Stimulated activated CD4-positive, alpha-beta T cell treated with anti-CD3 and anti-CD28 coated beads, Interleukin-4, amount 100 ng/mL, for 4 hours (primary cell): ENCODE results near the gene ZRANB1.
"Not testable (repeated sequence)": the region's sequence is repeated elsewhere in the genome, so short reads cannot be mapped to it uniquely, and the experiment has no call there.

Source experiments
- DNase-seq, 2 experiments: peaks; one replicate each; pipeline ENCODE4 v3.0.0-alpha.2; 2020

ZRANB1 gene

GRCh38 chr10:124967255-124967654 lies 25.3 kb downstream of the ZRANB1 start:
- no peak for DNase-seq

DNA sequence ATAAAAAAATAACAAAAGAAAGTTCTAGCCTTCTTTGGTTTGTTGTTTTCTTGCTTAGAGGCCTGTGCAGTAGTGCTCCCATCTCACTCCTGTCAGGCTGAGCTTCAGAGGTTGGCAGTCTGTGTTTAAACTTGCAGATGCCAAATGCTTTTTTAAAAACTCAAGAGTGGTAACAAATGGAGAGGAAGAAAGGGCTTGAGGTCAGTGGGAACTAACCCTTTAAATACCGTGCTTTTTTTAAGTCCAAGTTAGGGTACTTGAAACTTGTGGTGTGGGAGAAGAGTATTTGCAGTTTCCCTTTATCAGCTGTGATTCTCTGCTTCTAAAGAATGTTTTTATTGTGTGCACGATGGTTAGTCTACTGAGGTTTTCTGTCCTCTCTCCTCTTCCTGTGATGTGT lies 29.4 kb downstream of the ZRANB1 start:
- no peak for DNase-seq

DNA sequence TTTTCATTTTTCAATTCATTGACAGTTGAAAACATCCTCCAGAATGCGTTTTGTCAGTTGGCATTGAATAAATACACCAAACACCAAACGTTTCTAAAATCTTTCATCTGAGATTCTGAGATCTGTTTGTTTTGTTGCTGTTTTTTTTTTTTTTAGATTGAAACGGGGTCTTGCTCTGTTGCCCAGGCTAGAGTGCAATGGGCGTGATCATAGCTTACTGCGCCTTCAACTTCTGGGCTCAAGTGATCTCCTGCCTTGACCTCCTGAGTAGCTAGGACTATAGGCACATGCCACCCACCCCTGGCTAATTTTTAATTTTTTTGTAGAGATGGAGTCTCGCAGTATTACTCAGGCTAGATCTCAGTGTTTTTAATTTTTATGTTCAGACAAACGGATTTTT lies 30.7 kb downstream of the ZRANB1 start:
- DNase-seq = no peak

GRCh38 chr10:124974131-124974530 lies 32.2 kb downstream of the ZRANB1 start:
- no peak for DNase-seq

- DNase-seq = no peak
Measured at GRCh38 chr10:124975977-124976514, 34.1 kb downstream of the ZRANB1 start.

- DNase-seq = no peak
Measured at GRCh38 chr10:124977161-124977560, 35.2 kb downstream of the ZRANB1 start.

DNA sequence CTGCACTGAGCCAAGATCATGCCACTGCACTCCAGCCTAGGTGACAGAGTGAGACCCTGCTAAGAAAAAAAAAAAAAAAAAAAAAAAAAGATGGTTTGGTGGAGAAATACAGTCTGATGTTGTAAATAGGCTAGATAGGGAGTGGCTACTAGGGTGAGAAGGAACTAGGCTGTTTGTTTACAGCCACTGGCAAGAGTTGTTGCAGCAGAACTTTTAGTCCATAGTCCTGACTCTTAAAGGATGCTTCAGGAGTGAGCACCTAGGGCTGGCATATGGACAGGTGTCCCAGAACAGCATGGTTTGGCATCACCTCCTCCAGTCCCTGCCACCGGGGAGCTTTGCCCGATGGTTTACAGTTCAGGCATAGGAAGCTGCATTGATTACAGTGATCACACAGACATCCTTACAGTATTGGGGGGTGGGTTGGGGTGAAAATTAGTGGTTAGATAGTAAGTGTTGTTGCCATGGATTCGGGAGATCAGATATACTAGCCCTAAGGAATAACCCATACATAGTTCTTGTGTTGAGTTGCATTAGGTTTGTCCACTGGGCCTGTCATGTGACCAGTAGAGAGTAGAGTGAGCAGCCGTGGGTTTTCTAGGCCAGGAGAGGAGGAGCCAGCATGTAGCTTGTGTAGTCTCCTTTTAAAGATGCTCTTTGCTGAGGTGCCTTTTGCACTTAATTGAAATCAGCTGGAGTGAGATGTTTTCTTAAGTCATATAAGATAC lies 35.9 kb downstream of the ZRANB1 start:
- DNase-seq = no peak

GRCh38 chr10:124978376-124978725 lies 36.4 kb downstream of the ZRANB1 start:
- DNase-seq = no peak

DNA sequence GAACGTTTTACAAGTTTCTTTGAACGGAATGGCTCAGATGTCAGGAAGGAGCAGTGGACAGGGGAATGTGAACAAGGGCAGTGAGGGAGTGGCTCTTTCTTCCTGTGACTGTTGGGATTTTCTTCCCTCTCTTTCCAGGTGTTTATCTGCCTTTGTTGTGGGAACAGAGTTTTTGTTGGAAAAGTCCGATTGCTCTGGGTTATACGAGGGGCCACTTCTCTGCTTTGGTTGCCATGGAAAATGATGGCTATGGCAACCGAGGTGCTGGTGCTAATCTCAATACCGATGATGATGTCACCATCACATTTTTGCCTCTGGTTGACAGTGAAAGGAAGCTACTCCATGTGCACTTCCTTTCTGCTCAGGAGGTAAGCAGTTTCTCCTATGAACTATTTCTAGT lies 41.4 kb downstream of the ZRANB1 start:
- DNase-seq = no peak

- DNase-seq = no peak
Measured at GRCh38 chr10:124984376-124984775, 42.5 kb downstream of the ZRANB1 start.

- DNase-seq = no peak
Measured at GRCh38 chr10:124985162-124985561, 43.2 kb downstream of the ZRANB1 start.

DNA sequence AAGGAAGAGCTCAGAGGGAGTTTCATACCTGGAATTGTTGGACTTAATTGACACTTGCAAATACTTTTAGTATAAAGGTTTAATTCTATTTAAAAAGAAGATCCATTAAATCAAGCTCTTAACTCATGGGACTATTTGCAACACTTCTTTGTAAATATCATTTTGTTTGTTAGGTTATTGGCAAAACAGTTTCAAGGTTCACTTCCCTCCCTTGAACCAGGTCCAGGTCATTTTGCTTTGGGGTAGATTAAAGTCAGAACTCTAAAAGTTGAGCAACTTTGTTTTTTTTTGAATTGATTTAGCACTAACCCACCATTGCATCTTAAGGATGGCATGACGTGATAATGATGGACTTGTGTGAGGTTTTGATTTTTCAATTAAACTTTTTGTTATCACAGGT lies 45.9 kb downstream of the ZRANB1 start:
- DNase-seq = no peak

- DNase-seq = not testable (repeated sequence)
Measured at GRCh38 chr10:124988753-124989152, 46.8 kb downstream of the ZRANB1 start.

DNA sequence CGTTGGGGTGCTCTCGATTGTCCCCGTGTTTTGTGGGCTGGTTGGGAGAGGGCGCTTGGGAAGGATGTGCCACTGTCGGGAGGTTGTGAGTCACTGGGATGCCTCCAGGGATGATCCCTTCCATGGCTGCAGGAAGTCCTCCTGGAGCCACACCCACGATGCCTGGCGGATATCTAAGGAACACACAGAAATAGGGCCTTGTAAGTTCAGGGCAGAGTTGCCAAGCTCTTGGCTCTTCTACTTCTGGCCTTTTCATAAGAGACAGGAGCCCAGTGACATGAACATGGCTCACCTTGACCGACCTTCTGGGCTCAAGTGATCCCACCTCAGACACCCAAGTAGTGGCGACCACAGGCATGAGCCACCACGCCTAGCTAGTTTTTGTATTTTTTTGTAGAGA lies 47.6 kb downstream of the ZRANB1 start:
- DNase-seq = no peak

DNA sequence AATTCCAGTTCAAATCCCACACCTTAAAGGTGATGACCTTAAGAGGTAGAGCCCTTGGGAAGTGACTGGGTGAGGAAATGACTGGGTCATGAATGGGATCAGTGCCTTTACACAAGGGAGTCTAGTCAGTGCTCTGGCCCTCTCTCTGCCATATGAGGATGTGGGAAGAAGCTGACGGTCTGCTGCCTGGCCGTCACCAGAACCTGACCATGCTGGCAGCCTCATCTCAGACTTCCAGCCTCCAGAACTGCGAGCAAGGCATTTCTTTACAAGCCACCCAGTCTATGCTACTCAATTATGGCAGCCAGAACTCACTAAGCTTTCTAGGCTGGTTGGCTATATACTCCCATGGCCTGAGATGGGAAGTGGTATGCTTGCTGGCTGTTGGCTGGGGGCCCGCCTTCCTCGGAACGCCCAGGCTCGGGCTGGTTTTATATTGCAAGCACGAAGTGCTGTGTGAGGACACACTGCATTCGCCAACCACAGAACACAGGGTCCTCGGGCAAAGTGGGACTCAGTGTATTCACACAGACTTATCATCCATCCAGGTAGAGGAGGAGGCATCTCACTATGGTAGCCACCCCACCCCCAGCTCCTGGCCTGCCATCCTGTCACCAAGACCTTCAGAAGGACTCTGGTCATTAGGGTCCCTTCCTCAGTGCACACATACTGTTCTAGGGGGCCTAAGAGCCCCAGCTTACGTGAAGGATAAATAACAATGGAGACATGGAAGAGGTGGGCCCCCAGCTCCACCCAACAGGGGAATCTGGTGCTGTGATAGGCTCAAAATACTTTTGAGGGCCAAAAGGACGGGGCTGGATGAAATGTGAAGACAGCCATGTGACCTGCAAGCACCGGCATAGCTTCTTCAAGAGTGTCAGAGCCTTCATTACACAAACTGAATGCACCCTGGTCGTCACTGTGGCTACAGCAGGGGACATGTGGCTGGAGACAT lies 49.0 kb downstream of the ZRANB1 start:
- no peak for DNase-seq

DNA sequence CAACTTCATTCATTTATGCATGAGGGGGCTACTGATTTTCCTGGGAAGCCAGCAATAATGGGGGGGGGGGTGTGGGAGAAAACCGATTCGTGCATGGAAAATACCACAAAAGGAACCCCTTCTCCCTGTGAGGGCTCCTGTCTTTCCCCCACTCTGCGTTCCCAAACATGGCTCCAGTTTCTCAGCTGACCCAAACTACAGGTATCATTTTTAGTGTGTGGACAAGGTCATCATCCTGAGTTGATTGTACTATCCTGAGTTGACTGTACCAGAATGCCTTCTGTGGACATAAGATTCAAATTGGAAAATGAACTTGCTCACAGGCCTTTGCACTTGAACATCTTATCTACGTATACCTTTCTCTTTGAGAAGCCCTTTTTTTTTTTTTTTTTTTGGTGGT lies 49.9 kb downstream of the ZRANB1 start:
- no peak for DNase-seq

DNA sequence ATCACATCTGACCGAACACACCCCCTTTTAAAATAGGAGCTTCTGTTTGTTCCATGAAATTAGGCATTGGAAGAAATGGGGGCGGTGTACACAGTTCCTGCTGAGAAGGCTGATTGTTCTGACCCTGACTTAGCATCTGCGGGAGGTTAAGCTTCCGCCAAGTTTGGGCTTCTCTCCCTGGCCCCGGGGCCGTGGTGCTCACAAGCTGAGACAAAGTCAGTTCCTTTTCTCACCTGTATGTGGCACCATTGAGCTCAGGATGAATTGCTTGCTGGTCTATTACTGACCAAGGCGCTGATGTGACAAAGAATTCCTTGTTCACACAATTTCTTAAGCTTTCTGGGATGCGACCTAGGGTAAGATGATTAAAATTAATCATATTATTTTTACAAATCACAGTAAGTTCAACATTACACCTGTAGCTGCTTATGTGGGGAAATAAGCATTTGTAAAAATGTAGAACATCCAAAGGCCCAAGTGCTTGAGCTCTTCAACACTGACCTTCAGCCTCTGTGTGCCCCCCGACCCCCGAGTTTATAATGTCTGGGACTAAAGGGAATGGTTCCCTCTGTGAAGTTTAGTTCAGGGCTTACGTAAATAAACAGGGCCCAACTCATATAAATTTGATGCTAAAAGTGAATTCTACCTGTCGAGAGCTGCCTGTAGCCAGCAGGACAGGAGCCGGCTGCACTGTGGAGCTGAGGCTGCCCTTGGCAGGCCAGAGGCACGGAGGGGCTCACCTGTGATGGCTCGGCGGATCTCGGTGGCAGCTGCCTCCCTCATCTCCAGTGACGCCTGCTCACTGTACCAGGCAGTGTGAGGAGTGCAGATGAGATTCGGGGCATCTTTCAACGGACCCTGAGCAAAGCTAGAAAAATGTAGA lies 50.8 kb downstream of the ZRANB1 start:
- DNase-seq = no peak

DNA sequence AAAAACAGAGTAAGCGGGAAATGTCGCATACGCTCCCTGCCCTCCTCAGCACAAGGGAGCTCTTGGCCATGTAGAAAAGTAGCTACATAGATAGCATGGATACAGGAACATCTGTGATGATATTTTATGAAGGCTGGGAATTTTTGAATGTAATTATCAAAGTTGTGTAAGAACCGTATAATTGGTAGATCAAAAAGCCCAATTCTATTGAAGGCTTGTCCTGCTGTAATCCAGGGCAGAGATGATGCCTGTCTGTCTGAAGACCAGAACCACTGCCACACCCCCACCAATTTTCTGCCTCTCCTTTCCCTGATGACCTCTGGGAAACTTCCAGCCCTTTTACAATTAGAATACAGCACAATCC lies 51.4 kb downstream of the ZRANB1 start:
- no peak for DNase-seq

DNA sequence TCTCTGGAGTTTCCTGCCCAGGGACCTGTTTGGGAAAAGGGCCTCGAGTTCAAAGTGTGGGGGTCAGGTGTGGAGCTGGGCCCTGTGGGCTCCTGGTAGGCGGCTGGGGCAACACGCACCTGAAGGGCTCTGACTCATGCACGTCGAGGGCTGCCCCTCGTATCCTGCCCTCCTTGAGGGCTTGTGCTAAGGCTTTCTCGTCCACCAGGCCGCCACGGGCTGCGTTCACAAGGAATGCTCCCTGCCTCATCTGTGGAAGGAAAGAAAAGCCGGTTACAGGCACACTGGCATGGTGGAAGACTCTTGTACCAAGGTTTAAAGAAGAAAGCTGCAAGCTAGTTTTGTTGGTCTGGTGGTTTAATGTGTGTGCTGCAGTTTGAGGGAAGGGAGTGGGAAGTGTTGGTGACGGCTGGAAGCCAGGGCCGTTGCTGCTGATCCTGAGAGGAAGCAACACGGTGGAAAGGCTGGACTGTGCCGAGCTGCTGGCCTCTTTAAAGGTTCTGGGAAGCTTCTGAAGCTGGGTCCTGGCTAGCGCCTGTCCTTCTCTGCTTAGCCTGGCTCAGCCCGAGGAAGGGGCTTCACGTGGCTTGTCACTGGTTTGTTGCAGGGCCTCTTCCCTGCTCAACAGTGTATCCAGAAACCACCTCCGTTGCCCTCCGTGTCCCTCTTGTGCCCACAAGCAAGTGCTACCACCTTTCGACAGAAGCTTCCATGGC lies 52.0 kb downstream of the ZRANB1 start:
- no peak for DNase-seq

- DNase-seq = no peak
Measured at GRCh38 chr10:124994573-124995473, 52.9 kb downstream of the ZRANB1 start.

DNA sequence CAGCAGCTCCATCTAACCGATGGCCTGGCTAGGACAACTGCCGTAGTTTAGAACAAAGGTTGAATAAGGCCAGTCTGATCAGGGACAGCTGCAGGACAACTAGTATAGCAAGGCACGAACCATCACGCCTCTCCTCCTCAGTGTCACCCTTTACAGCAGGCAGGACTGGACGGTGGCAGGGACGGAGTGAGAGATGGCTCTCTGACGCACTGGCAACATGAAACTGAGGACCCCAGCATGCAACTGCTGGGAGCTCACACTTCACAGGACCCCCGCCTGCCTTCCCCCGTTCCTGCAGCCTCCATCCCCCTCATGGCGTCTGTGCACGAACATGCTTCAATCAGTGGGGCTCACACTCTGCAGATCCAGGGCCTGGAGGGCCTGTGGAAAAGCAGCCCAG lies 53.7 kb downstream of the ZRANB1 start:
- DNase-seq = no peak
